ENCODE data around the gene PANX1. TPM values are rescaled to one million over a fixed set of nuclear protein-coding genes. Genes with fewer than 3 reads are reported as not detected.
"Not testable (repeated sequence)": the region's sequence is repeated elsewhere in the genome, so short reads cannot be mapped to it uniquely, and the experiment has no call there.

Gene PANX1
- total RNA-seq, 1 donor from 2014 or later = 52.2 TPM

- no peak for DNase-seq (ENCODE audit: low spot score)
Measured at GRCh38 chr11:94149431-94150017, 20.9 kb downstream of the PANX1 start.

- DNase-seq (ENCODE audit: low spot score) = no peak
Measured at GRCh38 chr11:94150056-94150455, 21.4 kb downstream of the PANX1 start.

GRCh38 chr11:94150704-94151685, 22.4 kb downstream of the PANX1 start:
- peak; percentile 38 for DNase-seq (ENCODE audit: low spot score)

DNA sequence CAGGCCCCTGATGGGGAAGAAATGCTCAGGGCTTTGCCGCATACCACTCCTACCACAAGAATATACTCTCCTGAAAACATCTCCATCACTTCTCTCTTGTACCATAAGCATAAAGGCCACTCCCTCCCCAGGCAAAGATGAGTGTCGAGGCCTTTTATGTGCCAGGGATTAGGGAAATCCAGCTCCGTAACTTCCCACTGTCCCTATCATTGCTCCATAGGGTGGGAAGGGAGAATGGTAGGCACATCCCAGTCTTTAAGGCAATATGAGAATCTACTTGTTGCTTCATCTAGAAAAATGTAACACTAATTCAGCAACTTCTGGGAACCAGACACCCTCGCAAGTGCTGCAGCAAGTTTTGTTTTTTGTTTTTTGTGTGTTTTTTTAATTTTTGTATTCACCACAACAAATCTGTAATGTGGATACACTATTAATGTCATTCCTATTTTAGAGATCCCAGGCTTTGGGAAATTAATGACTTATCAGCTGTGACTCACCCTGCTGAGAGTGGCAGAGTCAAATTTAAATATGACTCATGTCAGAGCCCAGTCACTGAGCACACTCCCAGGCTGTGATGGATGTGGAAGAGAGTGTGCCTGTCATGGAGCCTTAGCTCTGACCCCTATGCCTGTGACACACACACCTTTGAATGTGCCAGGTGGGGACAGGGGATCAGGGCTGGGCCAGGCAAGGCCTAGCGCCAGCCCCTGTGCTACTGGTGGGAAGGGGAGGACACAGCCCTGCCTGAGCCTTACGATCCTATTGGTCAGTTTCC, 23.4 kb downstream of the PANX1 start:
- DNase-seq (ENCODE audit: low spot score) = peak; percentile 54

DNA sequence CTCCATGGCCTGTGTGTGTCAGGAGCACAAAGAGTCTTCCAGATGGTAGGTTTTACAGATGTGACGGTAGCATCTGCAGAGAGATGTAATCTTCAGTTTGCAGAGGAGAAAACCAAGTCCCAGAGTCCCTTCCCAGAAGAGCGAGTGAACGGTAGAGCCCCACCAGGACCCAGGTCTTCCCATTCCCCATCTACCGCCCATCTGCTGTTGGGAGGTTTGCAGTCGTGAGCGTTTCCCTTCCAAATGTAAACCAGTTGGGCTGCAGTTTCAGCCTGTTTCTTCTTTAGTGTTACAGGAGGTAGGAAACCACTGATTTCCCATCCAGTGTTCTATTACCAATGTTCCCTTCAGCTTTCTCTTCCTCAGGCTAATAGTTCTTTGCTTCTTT, 24.0 kb downstream of the PANX1 start:
- DNase-seq (ENCODE audit: low spot score) = no peak

DNA sequence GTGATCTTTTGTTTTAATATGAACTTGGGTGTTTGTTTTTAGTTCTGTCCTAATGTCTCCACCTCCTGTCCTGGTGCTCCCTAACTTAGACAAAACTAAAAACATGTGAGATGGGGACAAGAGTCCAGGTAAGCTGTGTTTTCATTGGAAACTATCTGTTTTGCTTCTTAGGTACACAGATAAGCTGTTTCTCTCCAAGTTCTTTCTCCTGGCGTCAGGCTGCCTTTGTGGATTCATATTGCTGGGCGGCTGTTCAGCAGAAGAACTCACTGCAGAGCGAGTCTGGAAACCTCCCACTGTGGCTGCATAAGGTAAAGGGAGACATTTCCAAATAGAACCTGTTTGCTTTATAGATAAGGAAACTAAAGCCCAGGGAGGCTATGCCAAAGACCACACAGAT, 24.7 kb downstream of the PANX1 start:
- DNase-seq (ENCODE audit: low spot score) = no peak

DNA sequence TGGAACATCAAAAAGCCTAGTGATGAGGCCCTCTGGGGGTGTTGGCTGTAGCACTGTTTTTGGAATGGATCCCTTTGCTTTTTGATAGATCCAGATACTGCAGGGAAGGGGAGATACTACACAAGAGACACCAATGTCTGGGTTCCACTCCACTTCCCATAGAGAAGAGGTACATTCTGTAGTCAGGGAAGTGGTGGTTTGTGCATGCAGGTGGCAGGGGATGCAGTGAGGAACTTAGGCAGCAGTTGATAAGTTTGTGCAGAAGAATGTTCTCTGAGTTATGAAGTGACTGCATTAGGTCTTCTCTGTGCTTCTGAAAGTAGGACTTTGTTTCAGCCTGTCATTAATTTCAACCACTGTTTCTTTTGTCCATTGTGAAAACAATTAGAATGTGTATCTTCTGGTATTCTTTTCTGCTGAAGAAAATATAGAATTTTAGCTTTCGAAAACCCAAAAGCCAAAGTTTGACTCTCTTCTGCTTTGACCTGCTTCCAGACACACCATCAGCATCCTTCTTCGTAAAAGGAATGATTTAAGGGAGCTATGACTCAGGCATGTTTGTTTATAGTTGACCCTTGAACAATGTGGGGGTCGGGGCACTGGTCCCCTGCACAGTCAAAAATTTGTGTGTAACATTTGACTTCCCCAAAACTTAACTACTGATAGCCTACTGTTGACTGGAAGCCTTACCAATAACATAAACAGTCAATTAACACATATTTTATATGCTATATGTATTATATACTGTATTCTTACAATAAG, 25.6 kb downstream of the PANX1 start:
- DNase-seq (ENCODE audit: low spot score) = no peak

GRCh38 chr11:94157339-94157738, 28.7 kb downstream of the PANX1 start:
- not testable (repeated sequence) for DNase-seq (ENCODE audit: low spot score)

- DNase-seq (ENCODE audit: low spot score) = no peak
Measured at GRCh38 chr11:94168882-94169281, 40.2 kb downstream of the PANX1 start.

GRCh38 chr11:94169516-94169915, 40.9 kb downstream of the PANX1 start:
- no peak for DNase-seq (ENCODE audit: low spot score)

DNA sequence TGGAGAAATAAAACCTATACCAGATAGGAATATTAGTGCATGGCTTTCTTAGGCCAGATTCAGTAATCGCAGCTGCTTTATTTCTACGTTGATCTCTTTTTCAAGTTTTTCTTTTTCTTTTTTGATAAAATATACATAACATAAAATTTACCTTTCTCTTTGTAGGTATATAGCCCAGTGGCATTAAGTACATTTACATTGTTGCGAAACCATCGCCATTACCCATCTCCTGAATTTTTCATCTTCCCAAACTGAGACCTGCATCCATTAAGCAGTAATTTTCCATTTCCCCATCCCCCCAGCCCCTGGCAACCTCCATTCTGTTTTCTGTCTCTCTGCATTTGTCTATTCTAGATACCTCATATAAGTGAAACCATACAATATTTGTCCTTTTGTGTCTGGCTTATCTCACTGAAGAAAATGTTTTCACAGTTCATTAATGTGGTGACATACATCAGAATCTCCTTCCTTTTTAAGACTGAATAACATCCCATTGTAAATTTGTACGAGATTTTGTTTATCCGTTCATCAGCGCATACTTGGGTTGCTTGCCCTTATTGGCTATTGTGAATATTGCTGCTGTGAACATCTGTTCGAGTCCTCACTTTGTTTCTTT, 41.4 kb downstream of the PANX1 start:
- no peak for DNase-seq (ENCODE audit: low spot score)

DNA sequence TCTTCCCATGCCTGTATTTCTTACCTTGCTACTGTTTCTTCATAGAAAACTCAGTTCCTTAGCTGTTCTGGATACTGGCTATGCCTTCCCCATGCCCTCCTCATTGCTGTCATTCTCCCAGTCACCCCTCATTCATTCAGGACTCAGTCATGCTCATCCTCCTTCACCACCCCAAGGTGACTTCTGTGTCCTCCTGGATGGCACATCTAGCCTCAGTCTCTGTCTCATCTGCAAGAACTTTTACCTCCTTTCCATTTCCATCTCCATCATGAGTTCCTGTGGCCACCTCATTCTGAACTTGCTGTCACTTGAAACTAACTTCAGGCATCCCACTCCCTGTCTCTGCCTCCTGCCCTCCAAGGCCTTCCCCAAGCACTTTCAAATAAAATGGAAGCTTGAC, 42.3 kb downstream of the PANX1 start:
- no peak for DNase-seq (ENCODE audit: low spot score)

DNA sequence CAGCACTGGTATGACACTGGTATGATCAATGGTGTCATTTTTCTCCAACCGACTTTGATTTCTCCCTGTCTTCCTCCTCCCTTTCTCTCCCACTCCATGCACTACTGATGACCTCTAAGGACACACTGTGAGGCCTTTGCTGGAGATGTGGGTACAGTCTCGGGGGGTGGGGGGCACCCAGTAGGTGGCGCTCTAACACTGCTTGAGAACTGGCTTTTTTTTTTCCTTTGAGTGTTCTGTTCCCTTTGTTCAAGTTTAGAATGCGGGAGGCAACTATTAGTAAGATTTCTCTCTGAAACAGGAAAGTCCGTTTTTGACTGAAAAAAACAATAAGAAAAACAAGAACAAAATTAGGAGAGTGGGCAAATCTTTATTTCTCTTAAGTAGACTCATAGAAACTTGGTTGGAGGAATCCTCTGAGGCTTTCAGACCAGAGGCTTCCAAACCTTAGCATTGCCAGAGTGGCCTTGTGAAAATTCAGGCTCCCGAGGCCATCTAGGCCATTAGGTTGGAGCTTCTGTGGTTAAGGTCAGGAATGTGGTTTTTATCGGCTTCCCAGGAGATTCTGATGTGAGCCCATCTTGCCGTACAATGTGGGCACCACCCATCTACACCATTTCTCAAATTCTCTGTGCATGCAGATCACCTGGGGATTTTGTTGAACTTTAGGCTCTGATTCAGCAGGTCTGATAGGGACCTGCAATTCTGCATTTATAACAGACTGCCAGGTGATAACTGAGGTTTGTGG, 43.2 kb downstream of the PANX1 start:
- no peak for DNase-seq (ENCODE audit: low spot score)

- DNase-seq (ENCODE audit: low spot score) = no peak
Measured at GRCh38 chr11:94175535-94175934, 46.9 kb downstream of the PANX1 start.

DNA sequence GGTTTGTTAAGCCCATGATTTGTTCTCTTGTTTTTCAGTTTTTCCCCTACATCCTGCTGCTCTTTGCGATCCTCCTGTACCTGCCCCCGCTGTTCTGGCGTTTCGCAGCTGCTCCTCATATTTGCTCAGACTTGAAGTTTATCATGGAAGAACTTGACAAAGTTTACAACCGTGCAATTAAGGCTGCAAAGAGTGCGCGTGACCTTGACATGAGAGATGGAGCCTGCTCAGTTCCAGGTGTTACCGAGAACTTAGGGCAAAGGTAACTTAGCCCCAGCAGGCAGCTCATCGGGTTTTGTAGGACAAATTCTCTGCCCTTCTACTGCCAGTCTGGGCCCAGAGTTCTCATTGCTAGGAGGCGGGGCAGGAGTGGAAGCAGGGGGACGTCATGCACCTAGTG, 49.7 kb downstream of the PANX1 start:
- no peak for DNase-seq (ENCODE audit: low spot score)

DNA sequence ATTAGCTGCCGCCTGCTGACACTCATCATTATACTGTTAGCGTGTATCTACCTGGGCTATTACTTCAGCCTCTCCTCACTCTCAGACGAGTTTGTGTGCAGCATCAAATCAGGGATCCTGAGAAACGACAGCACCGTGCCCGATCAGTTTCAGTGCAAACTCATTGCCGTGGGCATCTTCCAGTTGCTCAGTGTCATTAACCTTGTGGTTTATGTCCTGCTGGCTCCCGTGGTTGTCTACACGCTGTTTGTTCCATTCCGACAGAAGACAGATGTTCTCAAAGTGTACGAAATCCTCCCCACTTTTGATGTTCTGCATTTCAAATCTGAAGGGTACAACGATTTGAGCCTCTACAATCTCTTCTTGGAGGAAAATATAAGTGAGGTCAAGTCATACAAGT, 51.1 kb downstream of the PANX1 start:
- DNase-seq (ENCODE audit: low spot score) = no peak

DNA sequence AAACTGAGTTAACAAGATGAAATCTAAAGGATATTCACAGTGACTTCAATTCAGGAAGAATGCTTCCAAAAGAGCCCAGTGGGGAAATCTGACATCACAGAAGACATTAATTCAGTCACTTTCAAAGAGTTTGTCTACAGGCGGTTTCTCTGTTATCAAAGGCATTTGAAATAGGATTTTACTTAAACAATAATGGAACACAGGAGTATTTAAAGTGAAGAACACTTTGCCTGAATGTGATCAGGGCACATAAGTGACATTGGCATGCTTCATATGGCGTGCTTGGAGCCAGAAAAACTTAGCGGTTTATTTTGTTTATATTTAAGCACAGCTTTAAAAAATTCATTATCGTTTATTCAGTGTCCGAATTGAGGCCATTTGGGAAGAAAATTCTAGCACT, 52.9 kb downstream of the PANX1 start:
- DNase-seq (ENCODE audit: low spot score) = no peak

DNA sequence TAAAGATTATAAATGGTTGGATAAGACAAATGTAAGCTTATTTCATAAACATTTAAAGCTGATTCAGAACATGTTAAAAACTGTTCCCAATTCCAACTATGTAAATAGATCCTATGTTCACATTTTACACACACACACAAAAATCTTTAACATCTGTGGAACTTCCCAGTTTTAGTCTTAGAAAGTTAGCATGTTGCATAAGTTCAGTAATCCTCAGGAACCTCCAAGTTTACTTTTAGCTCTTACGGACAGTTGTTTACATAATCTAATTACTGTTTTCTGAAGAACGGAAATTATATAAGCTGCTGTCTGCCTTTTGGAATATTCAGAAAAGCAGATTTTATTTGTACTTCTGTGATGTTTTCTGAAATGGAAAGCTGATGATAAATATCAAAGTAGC, 53.3 kb downstream of the PANX1 start:
- no peak for DNase-seq (ENCODE audit: low spot score)

DNA sequence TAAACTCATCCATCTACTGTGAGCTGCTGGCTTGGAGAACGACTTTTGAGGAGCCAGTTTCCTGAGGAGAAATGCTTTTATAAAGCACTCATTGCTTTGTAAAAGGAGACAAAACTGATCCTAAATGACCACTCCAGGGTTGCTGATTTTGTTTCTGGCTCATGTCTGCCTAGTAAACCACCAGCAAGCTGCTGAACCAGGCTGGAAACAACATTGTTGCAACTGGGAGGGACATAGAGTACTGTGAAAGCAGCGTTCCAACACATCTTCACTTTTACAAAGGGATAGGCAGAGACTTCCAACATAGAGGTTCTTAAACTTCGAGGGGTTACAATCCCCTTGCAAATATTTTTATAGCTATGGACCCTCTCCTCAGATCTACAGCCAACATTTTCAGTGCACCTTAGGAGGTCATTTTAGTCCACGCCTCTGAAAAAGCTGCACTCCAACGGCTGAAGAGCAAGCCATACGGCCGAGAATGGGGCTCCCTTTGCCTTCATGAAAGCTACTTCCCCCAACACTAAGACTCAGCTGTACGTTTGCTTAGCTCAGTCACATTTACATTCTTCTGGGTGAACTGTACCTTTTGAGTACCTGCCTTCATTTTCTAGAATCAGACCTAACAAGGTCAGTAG, 54.7 kb downstream of the PANX1 start:
- DNase-seq (ENCODE audit: low spot score) = no peak

DNA sequence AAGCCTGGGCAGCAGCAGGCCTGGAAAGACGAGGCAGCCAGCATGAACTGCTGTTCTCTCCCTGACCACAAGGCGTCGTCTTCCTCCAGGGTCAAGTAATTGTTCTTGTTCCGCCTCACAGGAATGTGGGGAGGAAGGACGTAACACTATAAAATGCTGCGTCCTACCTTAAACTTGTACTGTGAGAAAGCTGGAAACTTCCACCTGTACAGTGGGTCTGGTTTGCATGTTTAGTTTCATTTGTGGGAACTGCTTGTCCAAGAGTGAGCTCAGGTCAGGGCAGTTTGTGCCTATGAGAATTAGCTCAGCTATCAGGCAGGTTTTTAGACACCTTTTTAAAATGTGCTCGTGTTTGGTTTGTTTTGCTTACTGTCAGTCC, 55.2 kb downstream of the PANX1 start:
- DNase-seq (ENCODE audit: low spot score) = peak; percentile 44

Data from umbilical cord (tissue), 2 donors.